Islet of Langerhans (tissue), 1 donor: ENCODE data around the gene SYP.

Source experiments
- FAIRE-seq: peaks from one replicate; lab custom pipeline; 2011; peaks lifted over from hg19 to GRCh38; lab: Jason Lieb, UNC

The SYP gene

GRCh38 chrX:49220100-49220499, 20.1 kb upstream of the SYP start:
- FAIRE-seq = no peak

GRCh38 chrX:49214996-49215526, 15.1 kb upstream of the SYP start:
- no peak for FAIRE-seq

GRCh38 chrX:49214416-49214815, 14.4 kb upstream of the SYP start:
- FAIRE-seq = no peak

GRCh38 chrX:49212861-49213260, 12.9 kb upstream of the SYP start:
- no peak for FAIRE-seq

GRCh38 chrX:49212209-49212608, 12.2 kb upstream of the SYP start:
- FAIRE-seq = no peak

- FAIRE-seq = no peak
Observed at GRCh38 chrX:49211074-49211473, 11.1 kb upstream of the SYP start.

GRCh38 chrX:49210406-49210805, 10.4 kb upstream of the SYP start:
- FAIRE-seq = no peak

GRCh38 chrX:49209434-49210251, 9.7 kb upstream of the SYP start:
- FAIRE-seq = no peak

GRCh38 chrX:49208399-49208798, 8.4 kb upstream of the SYP start:
- no peak for FAIRE-seq

- FAIRE-seq = no peak
Observed at GRCh38 chrX:49206543-49206942, 6.5 kb upstream of the SYP start.

- no peak for FAIRE-seq
Observed at GRCh38 chrX:49205443-49205842, 5.5 kb upstream of the SYP start.

GRCh38 chrX:49204709-49205108, 4.7 kb upstream of the SYP start:
- no peak for FAIRE-seq

- FAIRE-seq = no peak
Observed at GRCh38 chrX:49204017-49204416, 4.0 kb upstream of the SYP start.

GRCh38 chrX:49203536-49203935, 3.5 kb upstream of the SYP start:
- FAIRE-seq = no peak

GRCh38 chrX:49202022-49202421, 2.0 kb upstream of the SYP start:
- FAIRE-seq = no peak

GRCh38 chrX:49199315-49199595, 738 bp downstream of the SYP start:
- no peak for FAIRE-seq

GRCh38 chrX:49198540-49199314, 1.3 kb downstream of the SYP start:
- no peak for FAIRE-seq

GRCh38 chrX:49197543-49198087, 2.4 kb downstream of the SYP start:
- no peak for FAIRE-seq

- FAIRE-seq = no peak
Observed at GRCh38 chrX:49193542-49193964, 6.4 kb downstream of the SYP start.

GRCh38 chrX:49192722-49193328, 7.2 kb downstream of the SYP start:
- peak; percentile 94 for FAIRE-seq

- FAIRE-seq = no peak
Observed at GRCh38 chrX:49191574-49192011, 8.4 kb downstream of the SYP start.

- FAIRE-seq = peak; percentile 100
Observed at GRCh38 chrX:49190821-49191573, 9.0 kb downstream of the SYP start.
